Endothelial cell of umbilical vein (primary cell): ENCODE results near the gene DYNLT1. TPM values are rescaled to one million over a fixed set of nuclear protein-coding genes. Genes with fewer than 3 reads are reported as not detected.

Experiments used
- BruUV-seq: library from RNA; stranded (reverse); fragments of 400-500 nt; replicated peaks from 2 replicates; lab custom pipeline; 2021; lab: Mats Ljungman, UMichigan
- CTCF ChIA-PET: fragments of 300-600, 350-600 bp; sonication (Branson Sonifier 250); formaldehyde crosslinking; loops from one replicate; lab custom pipeline; 2021; ENCODE audit warnings: antibody characterized with exemption, inconsistent platforms; lab: Charles Lee
- POLR2A ChIA-PET: fragments of 300-600, 350-600 bp; sonication (Branson Sonifier 250); formaldehyde crosslinking; loops from one replicate; lab custom pipeline; 2021; ENCODE audit warnings: antibody characterized with exemption, inconsistent platforms; lab: Charles Lee
- DNase-seq: peaks from one replicate; pipeline ENCODE4 v3.0.0-alpha.2; 2011; ENCODE audit warnings: low read depth, low spot score
- FAIRE-seq: peaks from 2 replicates; lab custom pipeline; 2011; peaks lifted over from hg19 to GRCh38; lab: Jason Lieb, UNC
- H2AFZ ChIP-seq: 2 replicates; pipeline ENCODE4 v1.6.0; 2012; ENCODE audit warnings: low read depth, low read length, control low read depth, inconsistent platforms
- H3K27ac ChIP-seq: 2 replicates; pipeline ENCODE4 v1.5.1; 2011; ENCODE audit warnings: low read depth, mild to moderate bottlenecking, control low read depth, low read length, moderate library complexity; ENCODE audit not compliant: insufficient read depth
- H3K27me3 ChIP-seq, 2 experiments: 2 replicates each; pipeline versions ENCODE4 v1.6.0 to v1.6.1; 2011; ENCODE audit warnings: low read length in 2 of 2, mixed read lengths in 1 of 2; ENCODE audit not compliant: control insufficient read depth in 2 of 2, insufficient read depth in 2 of 2
- H3K36me3 ChIP-seq, 2 experiments: 2 replicates in 1 of 2; 3 replicates in 1 of 2; pipeline ENCODE4 v1.5.1; 2011; ENCODE audit warnings: low read length in 2 of 2, mild to moderate bottlenecking in 1 of 2, moderate library complexity in 1 of 2; ENCODE audit not compliant: control insufficient read depth in 2 of 2, insufficient read depth in 2 of 2; ENCODE audit errors: extremely low read depth in 1 of 2
- H3K4me1 ChIP-seq: 3 replicates; pipeline ENCODE4 v1.5.1; 2011; ENCODE audit warnings: mild to moderate bottlenecking, low read length; ENCODE audit not compliant: control insufficient read depth, insufficient read depth; ENCODE audit errors: extremely low read depth
- H3K4me2 ChIP-seq: 2 replicates; pipeline ENCODE4 v1.6.1; 2011; ENCODE audit warnings: low read length, control low read depth, mixed read lengths; ENCODE audit not compliant: insufficient read depth
- H3K4me3 ChIP-seq, 3 experiments: fragments of 200-600 bp in 1 of 3; sonication (generic), shearing (Covaris generic) in 1 of 3; replicated peaks in 1 of 3; 2 replicates each; pipeline ENCODE4 v1.5.1; 2011 to 2016; ENCODE audit warnings: control low read depth in 3 of 3, low read length in 3 of 3, mild to moderate bottlenecking in 2 of 3, inconsistent platforms in 1 of 3, low read depth in 1 of 3, moderate library complexity in 1 of 3; ENCODE audit not compliant: insufficient read depth in 1 of 3
- H3K79me2 ChIP-seq: 2 replicates; pipeline ENCODE4 v1.6.0; 2012; ENCODE audit warnings: low read length, inconsistent platforms; ENCODE audit not compliant: control insufficient read depth, insufficient read depth
- H3K9ac ChIP-seq: replicated peaks from 2 replicates; pipeline ENCODE3; 2011; ENCODE audit warnings: low read length, control low read depth; ENCODE audit not compliant: insufficient read depth; ENCODE audit errors: extremely low read depth
- H3K9me1 ChIP-seq: replicated peaks from 3 replicates; pipeline ENCODE4 v1.6.0; 2011; ENCODE audit warnings: mild to moderate bottlenecking, low read length; ENCODE audit not compliant: control insufficient read depth, insufficient read depth; ENCODE audit errors: extremely low read depth
- H3K9me3 ChIP-seq: replicated peaks from 2 replicates; pipeline ENCODE4 v1.5.1; 2012; ENCODE audit warnings: low read length, inconsistent platforms; ENCODE audit not compliant: control insufficient read depth, insufficient read depth
- H4K20me1 ChIP-seq: replicated peaks from 2 replicates; pipeline ENCODE3; 2011; ENCODE audit warnings: mild to moderate bottlenecking, low read length; ENCODE audit not compliant: control insufficient read depth, insufficient read depth; ENCODE audit errors: extremely low read depth
- CTCF ChIP-seq, 2 donors: IDR thresholded peaks; 1 replicate in 1 of 2; 2 replicates in 1 of 2; pipeline ENCODE4 v1.5.1; 2011; ENCODE audit warnings: low read length in 2 of 2, mild to moderate bottlenecking in 2 of 2, moderate library complexity in 2 of 2, control low read depth in 1 of 2, inconsistent platforms in 1 of 2, low read depth in 1 of 2; ENCODE audit not compliant: insufficient read depth in 1 of 2; ENCODE audit errors: extremely low read depth in 1 of 2
- EZH2 ChIP-seq: IDR thresholded peaks from 2 replicates; pipeline ENCODE4 v1.6.1; 2012; ENCODE audit warnings: borderline replicate concordance, low read depth, mild to moderate bottlenecking, moderate library complexity, low read length, inconsistent platforms; ENCODE audit not compliant: severe bottlenecking
- GATA2 ChIP-seq: IDR thresholded peaks from 2 replicates; pipeline ENCODE4 v1.7.0; 2011; ENCODE audit warnings: low read depth, mild to moderate bottlenecking, moderate library complexity, mixed read lengths, low read length; ENCODE audit not compliant: insufficient read length, insufficient read depth
- MYC ChIP-seq: IDR thresholded peaks from one replicate; pipeline ENCODE4 v1.6.1; 2011; ENCODE audit warnings: mild to moderate bottlenecking, low read depth, low read length
- POLR2A ChIP-seq: IDR thresholded peaks from 2 replicates; pipeline ENCODE4 v1.6.1; 2012; ENCODE audit warnings: low read depth, mild to moderate bottlenecking, control low read depth, low read length
- POLR2AphosphoS5 ChIP-seq: IDR thresholded peaks from 2 replicates; pipeline ENCODE4 v1.6.1; 2012; ENCODE audit warnings: low read depth, mild to moderate bottlenecking, control low read depth, low read length, moderate library complexity; ENCODE audit not compliant: insufficient read depth
- dilution Hi-C: fragments of 300-500 bp; cut with MboI; formaldehyde crosslinking; loops from one replicate; pipeline ENCODE4 v1.15.0; 2019; ENCODE audit warnings: low sequenced_read_pairs; ENCODE audit not compliant: extremely low pct_ligation_motif_present
- intact Hi-C: fragments of 100-400 bp; cut with micrococcal nuclease; formaldehyde crosslinking; loops from one replicate; pipeline ENCODE4 v1.10.0; 2022
- polyA plus RNA-seq, 4 experiments: library from polyadenylated mRNA; depleted of rRNA in 3 of 4; stranded (reverse) in 3 of 4; unstranded in 1 of 4; fragments of >200 nt; gene quantifications; 2 replicates each; pipeline versions ENCODE4 v1.2.1 to v1.2.3, GENCODE V29; 2011 to 2012; ENCODE audit warnings: missing spikeins in 1 of 4
- total RNA-seq: library from RNA; stranded (reverse); gene quantifications from 2 replicates; pipeline ENCODE4 v1.2.3, GENCODE V29; 2021
- TF ChIP-seq, protein P1 (sequence below): IDR thresholded peaks from 2 replicates; pipeline ENCODE4 v1.6.1; 2011; ENCODE audit not compliant: insufficient read depth, insufficient read length

The DYNLT1 gene
- total and polyA plus RNA-seq, 2 donors (not counting 3 experiments of a cell fraction or from before 2014, with no cell fraction given), result 162 to 267 TPM

- no peak overlapping the region for H3K9ac ChIP-seq
- peaks cover 14 to 39% of the 10 kb centered on the region in 2 experiments for H3K36me3 ChIP-seq
- no peak for TF ChIP-seq POLR2A
- TF ChIP-seq, protein P1, sequence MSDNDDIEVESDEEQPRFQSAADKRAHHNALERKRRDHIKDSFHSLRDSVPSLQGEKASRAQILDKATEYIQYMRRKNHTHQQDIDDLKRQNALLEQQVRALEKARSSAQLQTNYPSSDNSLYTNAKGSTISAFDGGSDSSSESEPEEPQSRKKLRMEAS, result no peak
- no peak for TF ChIP-seq GATA2
- no peak for TF ChIP-seq EZH2
- no peak for TF ChIP-seq POLR2AphosphoS5
- TF ChIP-seq MYC, result no peak
- no peak overlapping the region for H3K4me2 ChIP-seq
- H3K9me3 ChIP-seq, result no peaks in the 10 kb centered on the region
- H3K27ac ChIP-seq, result no peak overlapping the region
- H3K4me1 ChIP-seq, result peaks cover 3% of the 10 kb centered on the region
- no peaks in the 10 kb centered on the region for H3K79me2 ChIP-seq
- H3K4me3 ChIP-seq, result no peak overlapping the region
- BruUV-seq, result no TSS peak
- ChIA-PET POLR2A (no interaction called here), CTCF (interaction anchor here (1.9 to 2.0 kb wide), 2 partner anchors 13 to 378 kb away, joined by 5 to 9 read pairs; no protein-coding TSS in a partner anchor)
- FAIRE-seq (peak; percentile 53), DNase-seq (no peak)
- dilution Hi-C loops (no loop called here), intact Hi-C loops (no loop called here)
- no peaks in the 10 kb centered on the region for H3K9me1 ChIP-seq
- H3K27me3 ChIP-seq, result no peaks in the 10 kb centered on the region
- no peak overlapping the region for H2AFZ ChIP-seq
- H4K20me1 ChIP-seq, result no peaks in the 10 kb centered on the region
Observed at GRCh38 chr6:158591810-158592209, 52.7 kb downstream of the DYNLT1 start.

- Histone ChIP-seq H4K20me1 (no peaks in the 10 kb centered on the region), H3K36me3 (peaks cover 14 to 41% of the 10 kb centered on the region in 2 experiments), H3K27ac (no peak overlapping the region), H2AFZ (no peak overlapping the region), H3K9me1 (no peaks in the 10 kb centered on the region), H3K4me2 (no peak overlapping the region), H3K4me1 (peaks cover 3% of the 10 kb centered on the region), H3K4me3 (no peak overlapping the region), H3K9me3 (no peaks in the 10 kb centered on the region), H3K79me2 (no peaks in the 10 kb centered on the region), H3K9ac (no peak overlapping the region), H3K27me3 (no peaks in the 10 kb centered on the region)
- no peak for FAIRE-seq
- peak; percentile 26 for DNase-seq
- dilution Hi-C loops, result no loop called here
- intact Hi-C loops, result no loop called here
- ChIA-PET CTCF (interaction anchor here (1.8 to 2.0 kb wide), 4 partner anchors 13 to 377 kb away, joined by 5 to 9 read pairs (median 6); no protein-coding TSS in a partner anchor), POLR2A (no interaction called here)
- no peak for TF ChIP-seq CTCF (IDR thresholded peaks at IDR 0.05; ENCODE audit: extremely low read depth in 1 of 2, insufficient read depth in 1 of 2, low read depth in 1 of 2, low read length in 2 of 2)
- BruUV-seq, result no TSS peak
Observed at GRCh38 chr6:158591134-158591809, 53.3 kb downstream of the DYNLT1 start.
